ENCODE measurements around the gene IL3RA.

DNA sequence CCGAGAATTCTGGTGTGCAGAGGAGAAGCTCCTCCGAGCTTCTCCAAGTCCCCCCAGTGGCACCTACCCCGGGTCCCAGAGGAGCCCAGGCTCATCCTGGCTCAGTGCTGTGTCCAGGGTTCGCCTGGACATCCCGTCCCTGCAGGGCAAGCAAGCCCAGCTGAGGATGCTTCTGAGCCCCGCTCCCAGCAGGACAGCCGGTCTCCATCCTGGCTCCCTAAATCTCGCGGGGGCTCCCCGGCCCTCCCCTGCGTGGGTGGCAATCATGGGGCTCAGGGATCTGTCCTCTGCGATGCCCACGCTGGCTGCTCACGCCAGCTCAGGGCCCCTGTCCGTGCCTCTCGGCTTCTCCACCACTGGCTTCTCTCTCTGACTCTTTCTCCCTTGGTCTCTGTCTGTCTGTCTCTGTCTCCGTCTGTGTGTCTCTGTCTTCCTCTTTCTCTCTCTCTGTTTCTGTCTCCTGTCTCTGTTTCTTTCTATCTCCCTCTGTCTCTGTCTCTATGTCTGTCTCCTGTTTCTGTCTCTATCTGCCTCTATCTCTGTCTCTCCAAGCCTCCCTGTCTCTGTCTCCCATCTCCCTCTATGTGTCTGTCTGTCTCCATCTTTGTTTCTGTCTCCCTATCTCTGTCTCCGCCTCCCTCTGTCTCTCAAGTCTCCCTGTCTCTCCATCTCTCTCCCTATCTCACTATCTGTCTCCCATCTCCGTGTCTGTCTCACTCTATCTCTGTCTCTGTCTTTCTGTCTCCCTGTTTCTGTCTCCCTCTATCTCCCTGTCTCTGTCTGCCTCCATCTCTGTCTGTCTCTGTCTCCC is 83.2 kb downstream of the IL3RA start:
- no peak for TF ChIP-seq FOXM1 (IDR thresholded peaks at IDR 0.05; ENCODE audit: borderline replicate concordance)
- TF ChIP-seq ELF4 (IDR thresholded peaks at IDR 0.05): no peak
- no peak for TF ChIP-seq TARDBP (IDR thresholded peaks at IDR 0.05)

Data from HEK293T (cell line).